Measurements from ENCODE around the gene PODNL1. TPM values are rescaled to one million over a fixed set of nuclear protein-coding genes. Genes with fewer than 3 reads are reported as not detected.

The PODNL1 gene
- total and polyA plus RNA-seq, 2 of the 13 experiments (the other 11 are each of a cell fraction or from before 2014, with no cell fraction given): 0.18 TPM; not detected in 1

DNA sequence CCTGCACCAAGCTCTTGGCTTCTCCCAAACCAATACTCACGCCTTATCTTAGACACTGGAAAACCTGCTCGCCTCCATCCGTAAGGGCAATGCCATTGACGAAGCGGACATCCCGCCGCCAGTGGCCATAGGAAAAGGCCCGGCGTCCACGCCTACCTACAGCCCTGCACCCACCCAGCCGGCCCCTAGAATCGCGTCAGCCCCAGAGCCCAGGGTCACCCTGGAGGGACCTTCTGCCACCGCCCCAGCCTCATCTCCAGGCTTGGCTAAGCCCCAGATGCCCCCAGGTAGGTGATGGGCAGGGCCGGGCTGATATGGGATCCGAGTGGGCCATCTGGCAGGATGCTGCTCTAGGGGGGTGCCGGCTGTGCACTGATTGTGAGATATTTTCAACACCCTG lies 24.9 kb downstream of the PODNL1 start:
- no TSS peak for BruUV-seq (replicated peaks)
- Histone ChIP-seq H4K20me1 (ENCODE audit: insufficient read depth, low read length) (no peaks in the 10 kb centered on the region), H3K4me1 (ENCODE audit: insufficient read depth, low read length) (no peaks in the 10 kb centered on the region), H3K27me3 (ENCODE audit: control insufficient read depth in 1 of 2, insufficient read depth in 2 of 2, low read length in 2 of 2) (no peaks in the 10 kb centered on the region), H3K4me2 (ENCODE audit: low read depth, low read length) (no peak overlapping the region), H3K4me3 (replicated peaks in 1 of 3; ENCODE audit: insufficient read depth in 1 of 3, low read depth in 2 of 3, low read length in 3 of 3) (no peak overlapping the region), H3K9me3 (ENCODE audit: low read length) (no peaks in the 10 kb centered on the region), H3K79me2 (ENCODE audit: insufficient read depth, low read length) (no peaks in the 10 kb centered on the region), H2AFZ (ENCODE audit: low read length) (no peak overlapping the region), H3K9ac (ENCODE audit: insufficient read depth, low read depth, low read length) (no peak overlapping the region), H3K27ac (ENCODE audit: extremely low read length, insufficient read depth, low read length) (no peak overlapping the region), H3K36me3 (replicated peaks in 1 of 2; ENCODE audit: control insufficient read depth in 1 of 2, insufficient read depth in 2 of 2, low read length in 2 of 2) (peaks cover 8 to 34% of the 10 kb centered on the region in 2 experiments; a peak in 4 of 5 replicates)
- intact Hi-C loops (cut with micrococcal nuclease; ENCODE audit: unreplicated experiment): no loop called here
- no peak for ATAC-seq
- FAIRE-seq: no peak
- ChIA-PET POLR2A (no interaction called here), CTCF (ENCODE audit: low intra/inter-chr PET ratio, low total read pairs) (no interaction called here)
- TF ChIP-seq KLF6 (CRISPR knock-in tag; IDR thresholded peaks at IDR 0.05): no peak
- no peak for TF ChIP-seq ZNF383 (CRISPR knock-in tag; IDR thresholded peaks at IDR 0.05; ENCODE audit: borderline replicate concordance)
- TF ChIP-seq AGO2 (optimal IDR thresholded peaks at IDR 0.05; ENCODE audit: low read depth, low read length): peak; percentile 32
- no peak for TF ChIP-seq KLF9 (CRISPR knock-in tag; IDR thresholded peaks at IDR 0.05; ENCODE audit: low read depth)
- TF ChIP-seq, protein P1, sequence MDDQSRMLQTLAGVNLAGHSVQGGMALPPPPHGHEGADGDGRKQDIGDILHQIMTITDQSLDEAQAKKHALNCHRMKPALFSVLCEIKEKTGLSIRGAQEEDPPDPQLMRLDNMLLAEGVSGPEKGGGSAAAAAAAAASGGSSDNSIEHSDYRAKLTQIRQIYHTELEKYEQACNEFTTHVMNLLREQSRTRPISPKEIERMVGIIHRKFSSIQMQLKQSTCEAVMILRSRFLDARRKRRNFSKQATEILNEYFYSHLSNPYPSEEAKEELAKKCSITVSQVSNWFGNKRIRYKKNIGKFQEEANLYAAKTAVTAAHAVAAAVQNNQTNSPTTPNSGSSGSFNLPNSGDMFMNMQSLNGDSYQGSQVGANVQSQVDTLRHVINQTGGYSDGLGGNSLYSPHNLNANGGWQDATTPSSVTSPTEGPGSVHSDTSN (CRISPR knock-in tag; IDR thresholded peaks at IDR 0.05; ENCODE audit: borderline replicate concordance): no peak
- in situ Hi-C loops (cut with HindIII; ENCODE audit: extremely low pct_ligation_motif_present, low pct_unique_long_range_greater_than_20kb): no loop called here
- no peak for DNase-seq (ENCODE audit: low spot score)
- WGBS (ENCODE audit: low lambda C conversion rate): 98% methylated on average over 11 of the region's 17 CpGs

DNA sequence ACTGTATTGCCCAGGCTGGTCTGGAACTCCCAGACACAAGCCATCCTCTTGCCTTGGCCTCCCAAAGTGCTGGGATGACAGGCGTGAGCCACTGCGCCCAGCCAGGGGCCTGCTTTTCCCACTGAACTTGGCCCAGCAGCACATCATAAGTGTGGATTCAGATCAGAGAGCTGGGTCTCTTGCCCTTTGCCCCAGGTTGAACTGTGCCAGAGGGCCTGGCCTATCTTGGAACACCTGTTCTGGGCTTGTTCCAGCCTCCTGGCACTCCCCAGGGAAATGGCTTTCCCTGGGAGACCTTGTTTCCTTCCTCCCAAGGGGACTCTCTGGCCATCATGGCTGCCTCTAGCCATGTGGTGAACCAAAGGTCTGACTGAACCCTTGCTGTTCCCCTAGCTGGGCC lies 28.8 kb downstream of the PODNL1 start:
- DNase-seq (ENCODE audit: low spot score) (no peak), FAIRE-seq (no peak), ATAC-seq (no peak)
- POLR2A ChIA-PET: no interaction called here
- Histone ChIP-seq H4K20me1 (ENCODE audit: insufficient read depth, low read length) (no peaks in the 10 kb centered on the region), H3K9ac (ENCODE audit: insufficient read depth, low read depth, low read length) (no peak overlapping the region), H3K4me2 (ENCODE audit: low read depth, low read length) (no peak overlapping the region), H3K4me1 (ENCODE audit: insufficient read depth, low read length) (peaks cover 15% of the 10 kb centered on the region), H3K27me3 (ENCODE audit: control insufficient read depth in 1 of 2, insufficient read depth in 2 of 2, low read length in 2 of 2) (no peaks in the 10 kb centered on the region), H3K4me3 (replicated peaks in 1 of 3; ENCODE audit: insufficient read depth in 1 of 3, low read depth in 2 of 3, low read length in 3 of 3) (no peak overlapping the region), H3K9me3 (ENCODE audit: low read length) (no peaks in the 10 kb centered on the region), H3K79me2 (ENCODE audit: insufficient read depth, low read length) (no peaks in the 10 kb centered on the region), H3K27ac (ENCODE audit: extremely low read length, insufficient read depth, low read length) (no peak overlapping the region), H3K36me3 (replicated peaks in 1 of 2; ENCODE audit: control insufficient read depth in 1 of 2, insufficient read depth in 2 of 2, low read length in 2 of 2) (peaks cover 6 to 19% of the 10 kb centered on the region in 2 experiments; a peak in 4 of 5 replicates), H2AFZ (ENCODE audit: low read length) (no peak overlapping the region)
- whole genome bisulfite sequencing (ENCODE audit: low lambda C conversion rate): 93% methylated on average over 2 of the region's 2 CpGs
- intact Hi-C loops (cut with micrococcal nuclease; ENCODE audit: unreplicated experiment): no loop called here
- in situ Hi-C loops (cut with HindIII; ENCODE audit: extremely low pct_ligation_motif_present, low pct_unique_long_range_greater_than_20kb): no loop called here
- no TSS peak for BruUV-seq (replicated peaks)
- CTCF ChIA-PET (ENCODE audit: low intra/inter-chr PET ratio, low total read pairs): no interaction called here
- TF ChIP-seq RFX3 (CRISPR knock-in tag; IDR thresholded peaks at IDR 0.05) (no peak), MEF2D (CRISPR knock-in tag; IDR thresholded peaks at IDR 0.05) (no peak), TEAD2 (CRISPR knock-in tag; IDR thresholded peaks at IDR 0.05) (no peak)
- TF ChIP-seq, protein P2, sequence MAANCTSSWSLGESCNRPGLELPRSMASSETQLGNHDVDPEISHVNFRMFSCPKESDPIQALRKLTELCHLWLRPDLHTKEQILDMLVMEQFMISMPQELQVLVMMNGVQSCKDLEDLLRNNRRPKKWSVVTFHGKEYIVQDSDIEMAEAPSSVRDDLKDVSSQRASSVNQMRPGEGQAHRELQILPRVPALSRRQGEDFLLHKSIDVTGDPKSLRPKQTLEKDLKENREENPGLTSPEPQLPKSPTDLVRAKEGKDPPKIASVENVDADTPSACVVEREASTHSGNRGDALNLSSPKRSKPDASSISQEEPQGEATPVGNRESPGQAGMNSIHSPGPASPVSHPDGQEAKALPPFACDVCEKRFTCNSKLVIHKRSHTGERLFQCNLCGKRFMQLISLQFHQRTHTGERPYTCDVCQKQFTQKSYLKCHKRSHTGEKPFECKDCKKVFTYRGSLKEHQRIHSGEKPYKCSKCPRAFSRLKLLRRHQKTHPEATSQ (CRISPR knock-in tag; IDR thresholded peaks at IDR 0.05; ENCODE audit: borderline replicate concordance): no peak
- TF ChIP-seq, protein P3, sequence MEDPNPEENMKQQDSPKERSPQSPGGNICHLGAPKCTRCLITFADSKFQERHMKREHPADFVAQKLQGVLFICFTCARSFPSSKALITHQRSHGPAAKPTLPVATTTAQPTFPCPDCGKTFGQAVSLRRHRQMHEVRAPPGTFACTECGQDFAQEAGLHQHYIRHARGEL (CRISPR knock-in tag; IDR thresholded peaks at IDR 0.05): no peak
- TF ChIP-seq, protein P4, sequence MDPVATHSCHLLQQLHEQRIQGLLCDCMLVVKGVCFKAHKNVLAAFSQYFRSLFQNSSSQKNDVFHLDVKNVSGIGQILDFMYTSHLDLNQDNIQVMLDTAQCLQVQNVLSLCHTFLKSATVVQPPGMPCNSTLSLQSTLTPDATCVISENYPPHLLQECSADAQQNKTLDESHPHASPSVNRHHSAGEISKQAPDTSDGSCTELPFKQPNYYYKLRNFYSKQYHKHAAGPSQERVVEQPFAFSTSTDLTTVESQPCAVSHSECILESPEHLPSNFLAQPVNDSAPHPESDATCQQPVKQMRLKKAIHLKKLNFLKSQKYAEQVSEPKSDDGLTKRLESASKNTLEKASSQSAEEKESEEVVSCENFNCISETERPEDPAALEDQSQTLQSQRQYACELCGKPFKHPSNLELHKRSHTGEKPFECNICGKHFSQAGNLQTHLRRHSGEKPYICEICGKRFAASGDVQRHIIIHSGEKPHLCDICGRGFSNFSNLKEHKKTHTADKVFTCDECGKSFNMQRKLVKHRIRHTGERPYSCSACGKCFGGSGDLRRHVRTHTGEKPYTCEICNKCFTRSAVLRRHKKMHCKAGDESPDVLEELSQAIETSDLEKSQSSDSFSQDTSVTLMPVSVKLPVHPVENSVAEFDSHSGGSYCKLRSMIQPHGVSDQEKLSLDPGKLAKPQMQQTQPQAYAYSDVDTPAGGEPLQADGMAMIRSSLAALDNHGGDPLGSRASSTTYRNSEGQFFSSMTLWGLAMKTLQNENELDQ (CRISPR knock-in tag; IDR thresholded peaks at IDR 0.05; ENCODE audit: borderline replicate concordance): no peak
- TF ChIP-seq, protein P5, sequence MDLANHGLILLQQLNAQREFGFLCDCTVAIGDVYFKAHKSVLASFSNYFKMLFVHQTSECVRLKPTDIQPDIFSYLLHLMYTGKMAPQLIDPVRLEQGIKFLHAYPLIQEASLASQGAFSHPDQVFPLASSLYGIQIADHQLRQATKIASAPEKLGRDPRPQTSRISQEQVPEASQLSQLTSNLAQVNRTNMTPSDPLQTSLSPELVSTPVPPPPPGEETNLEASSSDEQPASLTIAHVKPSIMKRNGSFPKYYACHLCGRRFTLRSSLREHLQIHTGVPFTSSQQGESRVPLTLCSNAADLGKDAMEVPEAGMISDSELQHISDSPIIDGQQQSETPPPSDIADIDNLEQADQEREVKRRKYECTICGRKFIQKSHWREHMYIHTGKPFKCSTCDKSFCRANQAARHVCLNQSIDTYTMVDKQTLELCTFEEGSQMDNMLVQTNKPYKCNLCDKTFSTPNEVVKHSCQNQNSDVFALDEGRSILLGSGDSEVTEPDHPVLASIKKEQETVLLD (CRISPR knock-in tag; IDR thresholded peaks at IDR 0.05; ENCODE audit: low read depth): no peak
